HG03025 (cell line): ENCODE data around the gene SLC52A3.
"Not testable (repeated sequence)": the region's sequence is repeated elsewhere in the genome, so short reads cannot be mapped to it uniquely, and the experiment has no call there.

Source experiments
- ATAC-seq: cut with Tn5 transposase; IDR thresholded peaks from one replicate; pipeline ENCODE4 v1.9.1; 2021; ENCODE audit warnings: mild to moderate bottlenecking, moderate library complexity; ENCODE audit not compliant: unreplicated experiment, low FRiP score

The SLC52A3 gene

GRCh38 chr20:768426-768978 is at the start of gene SLC52A3:
Gene SLC52A3, minus strand, starts transcription at chr20:768500. Its CDS starts 2,726 bp downstream, at chr20:765774.
- no peak for ATAC-seq

DNA sequence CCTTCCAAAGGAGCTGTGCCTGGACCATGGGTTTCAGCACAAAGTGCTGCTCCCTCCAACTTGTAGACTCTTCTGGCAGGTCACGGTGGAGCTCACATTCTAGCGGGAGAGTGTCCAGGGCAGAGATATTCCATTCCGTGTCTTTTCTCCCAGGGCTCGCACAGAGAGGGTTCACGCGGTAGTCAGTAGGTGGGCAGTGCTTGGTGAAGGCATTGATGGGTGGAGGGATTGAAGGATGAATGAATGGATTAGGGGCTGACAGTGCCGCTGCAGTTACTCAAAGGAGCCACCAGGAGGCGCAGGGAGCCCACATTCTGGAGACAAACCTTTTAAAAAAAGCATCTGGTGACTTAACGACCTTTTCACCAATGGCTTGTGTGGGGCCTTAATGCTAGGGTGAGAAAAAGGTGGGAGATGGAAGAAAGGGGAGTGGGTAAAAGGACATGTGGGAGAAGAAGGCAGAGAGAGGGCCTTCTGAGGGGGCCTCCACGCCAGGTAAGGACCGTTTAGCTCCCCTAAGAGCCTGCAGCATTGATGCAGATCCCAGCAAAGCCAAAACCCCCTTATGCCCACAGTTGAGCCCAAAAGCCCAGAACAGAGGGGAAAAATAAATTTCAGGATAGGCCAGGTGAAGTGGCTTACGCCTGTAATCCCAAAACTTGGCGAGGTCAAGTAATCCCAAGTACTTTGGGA is 47.8 kb upstream of the SLC52A3 start:
- no peak for ATAC-seq

DNA sequence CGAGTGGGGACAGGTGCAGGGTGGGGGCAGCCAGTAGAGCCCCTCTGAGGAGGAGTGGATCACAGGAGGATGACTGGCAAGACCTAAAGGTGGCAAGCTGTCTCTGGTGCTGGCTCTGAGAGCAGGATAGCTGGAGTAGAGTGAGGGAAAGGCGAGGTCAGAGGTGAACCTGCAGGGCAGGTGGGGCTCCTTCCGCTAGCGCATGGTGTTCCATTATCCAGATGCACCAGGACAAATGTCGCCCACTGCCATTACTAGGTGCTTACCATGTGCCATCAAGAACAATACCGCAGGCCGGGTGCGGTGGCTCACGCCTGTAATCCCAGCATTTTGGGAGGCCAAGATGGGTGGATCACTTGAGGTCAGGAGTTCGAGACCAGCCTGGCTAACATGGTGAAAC is 46.9 kb upstream of the SLC52A3 start:
- no peak for ATAC-seq

- no peak for ATAC-seq
Measured at GRCh38 chr20:813390-813789, 45.1 kb upstream of the SLC52A3 start.

DNA sequence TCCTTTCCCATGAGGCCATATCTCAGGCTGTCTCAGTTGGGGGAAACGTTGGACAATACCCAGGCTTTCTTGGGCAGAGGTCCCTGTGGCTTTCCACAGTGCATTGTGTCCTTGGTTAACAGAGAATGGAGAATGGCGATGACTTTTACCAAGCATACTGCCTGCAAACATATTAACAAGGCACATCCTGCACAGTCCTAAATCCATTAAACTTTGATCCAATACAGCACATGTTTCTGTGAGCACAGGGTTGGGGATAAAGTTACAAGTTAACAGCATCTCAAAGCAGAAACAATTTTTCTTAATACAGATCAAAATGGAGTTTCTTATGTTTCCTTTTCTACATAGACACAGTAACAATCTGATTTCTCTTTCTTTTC is 44.1 kb upstream of the SLC52A3 start:
- not testable (repeated sequence) for ATAC-seq

DNA sequence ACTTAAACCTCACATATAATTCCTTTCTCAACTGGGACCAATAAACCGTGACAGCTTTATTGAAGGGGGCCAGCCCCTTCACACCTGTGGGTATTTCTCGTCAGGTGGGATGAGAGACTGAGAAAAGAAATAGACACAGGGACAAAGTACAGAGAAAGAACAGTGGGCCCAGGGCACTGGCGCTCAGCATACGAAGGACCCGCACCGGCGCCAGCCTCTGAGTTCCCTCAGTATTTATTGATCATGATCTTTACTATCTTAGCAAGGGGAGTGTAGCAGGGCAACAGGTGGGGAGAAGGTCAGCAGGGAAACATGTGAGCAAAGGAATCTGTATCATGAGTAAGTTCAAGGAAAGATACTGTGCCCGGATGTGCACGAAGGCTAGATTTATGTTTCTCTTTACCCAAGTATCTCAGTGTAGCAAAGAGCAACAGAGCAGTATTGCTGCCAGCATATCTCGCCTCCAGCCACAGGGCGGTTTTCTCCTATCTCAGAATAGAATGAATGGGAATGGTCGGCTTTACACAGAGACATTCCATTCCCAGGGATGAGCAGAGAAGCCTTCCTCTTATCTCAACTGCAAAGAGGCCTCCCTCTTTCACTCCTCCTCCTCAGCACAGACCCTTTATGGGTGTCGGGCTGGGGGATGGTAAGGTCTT is 43.6 kb upstream of the SLC52A3 start:
- ATAC-seq = not testable (repeated sequence)

DNA sequence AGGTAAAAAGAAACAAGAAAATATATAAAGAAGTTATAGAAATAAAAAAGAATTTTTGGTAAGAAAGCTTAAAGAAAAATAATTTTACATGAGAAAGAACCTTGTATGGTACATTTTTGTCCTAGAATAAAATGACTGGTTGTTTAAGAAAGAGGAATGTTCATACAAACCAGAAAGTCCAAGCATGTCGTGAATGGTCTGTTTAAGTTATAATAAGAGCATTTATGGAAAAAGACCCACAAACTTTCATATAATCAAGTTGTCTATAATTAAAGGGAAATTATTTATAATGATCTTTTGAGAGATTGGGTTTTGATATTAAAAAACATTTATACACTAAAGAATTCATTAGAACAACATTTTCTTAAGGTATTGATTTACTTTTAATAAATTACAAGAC is 37.4 kb upstream of the SLC52A3 start:
- no peak for ATAC-seq

GRCh38 chr20:801678-802077 is 33.4 kb upstream of the SLC52A3 start:
- ATAC-seq = no peak

- not testable (repeated sequence) for ATAC-seq
Measured at GRCh38 chr20:800026-800425, 31.7 kb upstream of the SLC52A3 start.

- ATAC-seq = not testable (repeated sequence)
Measured at GRCh38 chr20:798746-799145, 30.4 kb upstream of the SLC52A3 start.

DNA sequence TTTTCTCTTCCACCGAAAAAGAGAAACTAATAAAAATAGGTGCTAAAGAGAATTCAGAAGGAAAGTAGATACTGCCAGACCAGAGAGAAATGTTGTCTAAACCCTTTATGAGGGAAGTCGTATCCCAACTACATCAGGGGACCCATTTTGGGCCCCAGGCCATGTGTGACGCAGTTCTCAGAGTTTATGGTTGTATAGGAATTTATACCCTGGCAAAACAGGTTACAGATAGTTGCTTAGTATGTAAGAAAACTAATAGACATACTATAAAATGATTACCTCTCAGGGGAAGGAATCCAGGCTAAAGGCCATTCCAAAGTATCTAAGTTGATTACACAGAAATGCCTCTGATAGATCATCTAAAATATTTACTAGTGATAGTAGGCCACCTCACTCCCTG is 28.6 kb upstream of the SLC52A3 start:
- ATAC-seq = no peak

DNA sequence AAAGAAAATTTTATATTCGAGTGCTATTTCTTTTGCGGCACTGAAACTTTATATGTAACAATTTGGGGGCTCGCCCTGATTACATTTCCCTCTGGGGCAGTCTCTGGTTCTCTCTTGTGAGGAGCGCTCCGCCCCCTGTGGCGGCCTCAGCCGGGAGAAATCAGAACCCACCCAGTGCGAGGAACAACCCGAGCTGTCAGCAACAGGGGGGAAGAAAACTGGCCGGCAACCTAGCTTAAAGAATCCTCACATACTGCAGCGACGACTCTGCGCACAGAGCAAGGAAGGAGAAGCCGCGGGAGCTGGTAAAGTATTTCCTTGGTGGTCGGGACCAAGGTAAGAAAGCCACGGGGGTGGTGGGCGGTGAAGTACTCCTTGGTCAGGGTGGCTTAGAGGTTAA is 23.9 kb upstream of the SLC52A3 start:
- ATAC-seq = no peak

GRCh38 chr20:791056-791455 is 22.8 kb upstream of the SLC52A3 start:
- ATAC-seq = no peak

DNA sequence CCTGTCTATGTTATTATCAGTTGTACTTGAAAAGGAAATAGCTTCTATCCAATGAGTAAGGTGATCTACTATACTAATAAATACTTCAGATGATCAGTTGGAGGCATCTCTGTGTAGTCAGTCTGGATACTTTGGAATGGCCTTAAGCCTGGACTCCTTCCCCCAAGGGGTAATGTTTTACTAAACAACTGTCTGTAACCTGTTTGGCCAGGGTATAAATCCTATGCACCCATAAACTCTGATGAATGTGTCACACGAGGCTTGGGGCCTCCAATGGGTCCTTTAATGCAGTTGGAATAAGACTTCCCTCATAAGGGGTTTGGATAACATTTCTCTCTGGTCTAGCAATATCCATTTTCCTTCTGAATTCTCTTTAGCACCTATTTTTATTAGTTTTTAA is 19.5 kb upstream of the SLC52A3 start:
- ATAC-seq = no peak

DNA sequence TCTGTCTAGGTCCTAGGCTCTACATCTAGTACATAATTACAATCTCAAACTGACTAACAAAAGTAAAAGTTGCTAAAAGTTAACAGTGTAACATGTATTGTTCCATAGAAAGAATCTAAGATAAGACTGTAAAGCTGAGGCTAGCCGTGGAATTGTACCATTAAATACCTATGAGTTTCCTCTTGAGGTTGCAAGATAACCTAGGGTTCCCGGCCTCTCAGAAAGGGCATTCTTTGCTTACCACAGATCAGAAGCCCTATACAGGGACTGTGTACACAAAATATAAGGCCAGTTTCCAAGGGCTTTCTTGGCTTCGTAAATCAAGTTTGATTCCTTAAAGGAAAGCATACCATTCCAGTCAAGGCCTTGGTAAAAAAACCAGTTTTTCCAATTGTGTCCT is 11.5 kb upstream of the SLC52A3 start:
- ATAC-seq = no peak

DNA sequence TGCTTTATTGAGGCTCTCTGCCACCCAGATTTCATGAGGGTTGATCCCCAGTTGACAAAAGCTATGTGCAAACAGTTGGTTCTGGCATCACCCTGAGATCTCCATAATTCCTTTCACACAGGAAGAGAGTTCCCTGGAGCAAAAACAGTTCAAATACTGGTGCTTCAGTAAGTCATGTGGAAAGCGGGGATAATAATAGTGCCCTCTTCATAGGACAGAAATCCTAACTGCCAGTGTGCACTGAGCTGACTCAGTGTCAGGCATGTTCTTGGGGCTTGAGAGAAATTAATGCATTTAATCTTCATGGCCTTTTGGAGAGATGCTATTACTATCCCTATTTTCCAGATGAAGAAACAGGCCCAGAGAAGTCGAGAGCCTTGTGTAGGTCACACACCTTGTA is 7.9 kb upstream of the SLC52A3 start:
- no peak for ATAC-seq

DNA sequence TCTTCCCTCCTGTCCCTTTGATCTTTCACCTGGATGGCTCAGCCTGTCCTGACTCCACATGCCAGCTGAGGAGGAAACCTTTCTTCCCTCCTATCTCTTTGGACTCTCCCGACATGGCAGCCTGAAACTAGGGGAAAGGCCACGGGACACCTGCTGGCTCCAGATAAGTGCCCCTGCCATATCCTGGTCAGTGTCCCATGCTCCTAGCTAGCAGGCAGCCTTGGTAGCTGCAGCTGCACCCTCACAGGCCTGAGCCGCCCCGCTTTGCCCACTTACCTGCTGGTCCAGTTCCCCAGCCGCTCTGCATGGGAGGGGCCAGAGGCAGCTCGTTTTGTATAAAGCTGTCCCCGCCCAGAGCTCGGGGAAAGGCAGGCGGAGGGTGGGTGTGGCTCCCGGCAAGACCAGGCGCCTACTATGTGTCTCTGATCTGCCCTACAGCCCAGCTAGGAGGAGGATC is 7.4 kb upstream of the SLC52A3 start:
- ATAC-seq = no peak

DNA sequence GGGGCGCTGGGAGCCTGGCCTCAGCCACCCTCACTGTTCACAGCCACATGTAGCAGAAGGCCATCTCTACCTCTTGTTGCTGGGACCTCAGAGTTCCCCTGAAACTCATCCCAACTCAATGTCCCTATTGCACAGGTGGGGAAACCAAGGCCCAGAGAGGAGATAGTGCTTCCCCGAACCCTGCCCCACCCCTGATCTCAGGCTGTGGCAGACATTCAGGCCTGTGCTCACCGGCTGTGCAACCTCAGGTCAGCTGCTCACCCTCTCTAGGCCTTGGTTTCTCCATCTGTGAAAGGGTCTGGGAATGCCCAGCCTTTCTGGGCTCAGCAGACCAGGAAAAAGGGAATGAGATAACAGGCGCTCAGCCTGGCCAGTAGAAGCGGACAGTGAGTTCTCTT is 6.4 kb upstream of the SLC52A3 start:
- no peak for ATAC-seq

- ATAC-seq = no peak
Measured at GRCh38 chr20:774016-774659, 5.8 kb upstream of the SLC52A3 start.

DNA sequence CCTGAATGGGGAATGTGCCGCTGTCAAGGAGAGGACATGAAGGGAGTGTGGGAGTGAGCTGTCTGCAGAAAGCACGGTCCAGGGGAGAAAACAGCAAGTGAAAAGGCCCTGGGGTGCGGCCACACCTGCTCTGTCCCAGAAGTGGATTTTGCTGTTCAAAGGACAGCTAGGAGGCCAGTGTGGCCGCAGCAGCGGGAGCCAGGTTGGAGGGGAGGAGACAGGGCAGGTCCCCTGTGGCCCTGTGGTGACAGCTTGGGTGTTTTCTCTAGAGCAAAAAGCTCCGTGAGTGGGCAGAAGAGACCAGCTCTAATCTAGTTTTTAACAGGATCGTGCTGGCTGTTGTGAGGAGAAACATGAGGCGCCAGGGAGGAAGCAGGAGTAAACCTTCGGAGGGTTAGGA is 4.5 kb upstream of the SLC52A3 start:
- ATAC-seq = no peak

DNA sequence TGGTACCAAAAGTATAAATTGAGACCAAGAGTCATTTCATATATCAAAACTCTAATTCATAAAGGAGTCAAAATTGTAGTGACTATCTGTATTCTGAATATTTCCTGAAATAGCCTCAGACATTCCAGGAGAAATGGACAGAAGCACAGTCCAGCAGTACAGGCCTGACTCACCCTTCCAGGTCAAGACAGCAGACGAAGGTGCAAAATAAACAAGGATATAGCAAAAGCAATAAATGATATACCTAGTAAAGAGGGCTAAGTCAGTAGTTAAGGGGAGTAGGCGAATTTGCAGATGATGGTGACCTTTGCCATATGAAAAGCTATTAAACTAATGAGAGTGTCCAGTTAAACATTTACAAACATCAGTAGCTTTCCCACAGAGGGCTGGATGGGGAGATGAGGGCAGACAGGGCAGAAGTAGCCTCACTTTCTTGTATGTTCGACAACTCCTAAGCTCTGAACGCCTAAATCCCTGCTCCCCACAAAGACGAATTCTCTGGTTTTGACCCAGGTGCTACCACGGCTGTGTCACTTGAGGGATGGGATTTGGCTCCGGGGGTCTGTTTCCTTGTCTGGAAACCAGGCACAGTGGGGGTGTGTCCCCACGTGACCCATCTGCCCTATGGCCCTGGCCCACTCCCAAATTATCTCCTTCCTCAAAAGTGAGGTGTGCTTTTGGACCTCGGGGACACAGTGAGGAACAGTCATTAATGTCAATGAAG is 3.6 kb upstream of the SLC52A3 start:
- no peak for ATAC-seq
